ENCODE measurements around the gene ELMO1.

Gene ELMO1

GRCh38 chr7:37150856-37151255, 297.8 kb downstream of the ELMO1 start:
- DNase-seq: no peak
- H3K27me3 ChIP-seq (replicated peaks in 2 of 5; ENCODE audit: control insufficient read depth in 4 of 5, insufficient read depth in 5 of 5, low read length in 4 of 5): no peaks in the 10 kb centered on the region
- H3K36me3 ChIP-seq (ENCODE audit: control insufficient read depth in 4 of 4, insufficient read depth in 4 of 4, low read length in 3 of 4): peaks cover 12 to 76% (median 45%) of the 10 kb centered on the region in 4 experiments
- ChIA-PET CTCF (no interaction called here), POLR2A (no interaction called here)
- no peaks in the 10 kb centered on the region for H3K4me1 ChIP-seq (ENCODE audit: control extremely low read depth in 1 of 4, control insufficient read depth in 4 of 4, insufficient read depth in 4 of 4, low read length in 3 of 4)
- 86% methylated on average over 3 of the region's 4 CpGs for WGBS (ENCODE audit: insufficient coverage)
- no peak overlapping the region for H3K4me3 ChIP-seq (ENCODE audit: control insufficient read depth in 1 of 7, extremely low read depth in 1 of 7, insufficient read depth in 4 of 7, low read depth in 2 of 7, low read length in 6 of 7)
- H3K27ac ChIP-seq (ENCODE audit: insufficient read depth in 1 of 2, low read depth in 1 of 2, low read length in 2 of 2, poor library complexity in 1 of 2, severe bottlenecking in 2 of 2): no peak overlapping the region
- H3K9me3 ChIP-seq (ENCODE audit: control extremely low read depth in 1 of 5, control insufficient read depth in 4 of 5, insufficient read depth in 2 of 5, low read depth in 1 of 5, low read length in 4 of 5): peaks cover 0 to 2% (median 0%) of the 10 kb centered on the region in 5 experiments

- Histone ChIP-seq H3K27ac (ENCODE audit: insufficient read depth in 1 of 2, low read depth in 1 of 2, low read length in 2 of 2, poor library complexity in 1 of 2, severe bottlenecking in 2 of 2) (no peak overlapping the region), H3K27me3 (replicated peaks in 2 of 5; ENCODE audit: control insufficient read depth in 4 of 5, insufficient read depth in 5 of 5, low read length in 4 of 5) (no peaks in the 10 kb centered on the region), H3K4me1 (ENCODE audit: control extremely low read depth in 1 of 4, control insufficient read depth in 4 of 4, insufficient read depth in 4 of 4, low read length in 3 of 4) (no peaks in the 10 kb centered on the region), H3K9me3 (ENCODE audit: control extremely low read depth in 1 of 5, control insufficient read depth in 4 of 5, insufficient read depth in 2 of 5, low read depth in 1 of 5, low read length in 4 of 5) (no peaks in the 10 kb centered on the region), H3K4me3 (ENCODE audit: control insufficient read depth in 1 of 7, extremely low read depth in 1 of 7, insufficient read depth in 4 of 7, low read depth in 2 of 7, low read length in 6 of 7) (no peak overlapping the region), H3K36me3 (ENCODE audit: control insufficient read depth in 4 of 4, insufficient read depth in 4 of 4, low read length in 3 of 4) (peaks cover 18 to 79% (median 48%) of the 10 kb centered on the region in 4 experiments)
- CTCF ChIA-PET: interaction anchor here (1.1 kb wide), 1 partner anchor 662 kb away, joined by 3 read pairs; no protein-coding TSS in a partner anchor
- no CpG with 5 or more reads among the region's 4 CpGs for WGBS (ENCODE audit: insufficient coverage)
- POLR2A ChIA-PET: no interaction called here
- no peak for DNase-seq
These were observed 298.5 kb downstream of the ELMO1 start for GRCh38 chr7:37150180-37150579.

- Histone ChIP-seq H3K36me3 (ENCODE audit: control insufficient read depth in 4 of 4, insufficient read depth in 4 of 4, low read length in 3 of 4) (peaks cover 21 to 83% (median 48%) of the 10 kb centered on the region in 4 experiments), H3K4me1 (ENCODE audit: control extremely low read depth in 1 of 4, control insufficient read depth in 4 of 4, insufficient read depth in 4 of 4, low read length in 3 of 4) (no peaks in the 10 kb centered on the region), H3K27me3 (replicated peaks in 2 of 5; ENCODE audit: control insufficient read depth in 4 of 5, insufficient read depth in 5 of 5, low read length in 4 of 5) (no peaks in the 10 kb centered on the region), H3K9me3 (ENCODE audit: control extremely low read depth in 1 of 5, control insufficient read depth in 4 of 5, insufficient read depth in 2 of 5, low read depth in 1 of 5, low read length in 4 of 5) (no peaks in the 10 kb centered on the region), H3K4me3 (ENCODE audit: control insufficient read depth in 1 of 7, extremely low read depth in 1 of 7, insufficient read depth in 4 of 7, low read depth in 2 of 7, low read length in 6 of 7) (no peak overlapping the region), H3K27ac (ENCODE audit: insufficient read depth in 1 of 2, low read depth in 1 of 2, low read length in 2 of 2, poor library complexity in 1 of 2, severe bottlenecking in 2 of 2) (no peak overlapping the region)
- POLR2A ChIA-PET: no interaction called here
- no peak for DNase-seq
- CTCF ChIA-PET: interaction anchor here (1.1 kb wide), 1 partner anchor 662 kb away, joined by 3 read pairs; no protein-coding TSS in a partner anchor
These were observed 298.9 kb downstream of the ELMO1 start for GRCh38 chr7:37149773-37150124.

DNA sequence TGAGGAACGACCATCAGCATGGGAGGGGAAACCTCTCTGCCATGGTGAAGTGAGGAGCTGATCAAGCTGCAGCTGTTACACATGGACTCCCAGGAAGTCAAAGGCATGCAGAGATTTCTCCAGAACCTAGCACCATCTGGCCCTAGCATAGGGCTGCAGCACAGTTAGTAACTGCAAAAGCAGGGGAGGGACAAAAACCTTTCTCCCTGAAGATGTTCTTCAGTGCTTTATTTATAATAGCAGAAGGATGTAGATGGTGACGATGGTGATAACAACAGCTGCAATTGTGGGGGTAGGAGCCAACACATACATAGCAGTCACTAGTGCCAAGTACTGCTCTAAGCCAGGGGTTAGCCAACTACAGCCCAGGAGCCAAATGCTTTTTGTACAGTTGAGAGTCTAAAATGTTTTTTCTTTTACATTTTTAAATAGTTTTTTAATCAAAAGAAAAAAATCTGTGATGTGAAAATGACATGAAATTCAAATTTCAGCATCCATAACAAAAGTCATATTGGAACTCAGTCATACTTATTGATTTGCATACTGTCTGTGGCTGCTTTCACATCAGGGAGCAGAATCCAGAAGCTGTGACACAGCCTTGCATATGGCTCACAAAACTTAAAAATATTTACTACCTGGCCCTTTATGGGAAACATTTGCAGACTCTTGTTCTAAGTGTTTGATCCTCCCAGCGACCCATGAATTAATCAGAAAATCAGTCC, 299.5 kb downstream of the ELMO1 start:
- ChIA-PET POLR2A (no interaction called here), CTCF (interaction anchor here (1.1 kb wide), 1 partner anchor 661 kb away, joined by 3 read pairs; no protein-coding TSS in a partner anchor)
- no CpG with 5 or more reads among the region's 3 CpGs for WGBS (ENCODE audit: insufficient coverage)

DNA sequence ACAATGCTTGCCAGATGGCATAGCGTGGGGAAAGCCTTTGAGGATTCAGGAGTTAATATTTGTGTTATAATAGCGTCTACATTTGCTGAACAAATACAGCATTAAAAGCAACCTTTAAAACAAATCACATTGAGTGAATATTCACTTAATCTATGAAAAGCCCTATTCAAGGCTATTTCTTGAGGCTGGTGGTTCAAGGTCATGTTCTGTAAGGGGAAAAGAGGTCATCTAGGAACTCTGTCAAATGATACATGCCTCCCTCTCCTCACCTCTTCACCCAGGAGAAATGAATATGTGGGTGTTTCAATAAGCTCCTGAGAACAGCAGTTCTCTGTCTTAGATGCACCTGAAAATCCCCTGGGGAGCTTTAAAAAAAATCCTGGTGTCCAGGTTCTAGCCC, 303.0 kb downstream of the ELMO1 start:
- no peak overlapping the region for H3K4me3 ChIP-seq (ENCODE audit: control insufficient read depth in 1 of 7, extremely low read depth in 1 of 7, insufficient read depth in 4 of 7, low read depth in 2 of 7, low read length in 6 of 7)
- no peak for DNase-seq
- ChIA-PET CTCF (interaction anchor here (0.9 to 1.5 kb wide), 2 partner anchors 10 to 33 kb away, joined by 3 to 5 read pairs; no protein-coding TSS in a partner anchor), POLR2A (no interaction called here)
- H3K9me3 ChIP-seq (ENCODE audit: control extremely low read depth in 1 of 5, control insufficient read depth in 4 of 5, insufficient read depth in 2 of 5, low read depth in 1 of 5, low read length in 4 of 5): peaks cover 0 to 9% (median 0%) of the 10 kb centered on the region in 5 experiments
- peaks cover 22 to 62% (median 36%) of the 10 kb centered on the region in 4 experiments for H3K36me3 ChIP-seq (ENCODE audit: control insufficient read depth in 4 of 4, insufficient read depth in 4 of 4, low read length in 3 of 4)
- WGBS (ENCODE audit: insufficient coverage): no CpG with 5 or more reads among the region's 2 CpGs
- H3K4me1 ChIP-seq (ENCODE audit: control extremely low read depth in 1 of 4, control insufficient read depth in 4 of 4, insufficient read depth in 4 of 4, low read length in 3 of 4): no peaks in the 10 kb centered on the region
- H3K27ac ChIP-seq (ENCODE audit: insufficient read depth in 1 of 2, low read depth in 1 of 2, low read length in 2 of 2, poor library complexity in 1 of 2, severe bottlenecking in 2 of 2): no peak overlapping the region
- H3K27me3 ChIP-seq (replicated peaks in 2 of 5; ENCODE audit: control insufficient read depth in 4 of 5, insufficient read depth in 5 of 5, low read length in 4 of 5): no peaks in the 10 kb centered on the region

More for the DNA sequence above, 299.5 kb downstream of the ELMO1 start:
- peaks cover 21 to 82% (median 48%) of the 10 kb centered on the region in 4 experiments for H3K36me3 ChIP-seq (ENCODE audit: control insufficient read depth in 4 of 4, insufficient read depth in 4 of 4, low read length in 3 of 4)
- no peaks in the 10 kb centered on the region for H3K27me3 ChIP-seq (replicated peaks in 2 of 5; ENCODE audit: control insufficient read depth in 4 of 5, insufficient read depth in 5 of 5, low read length in 4 of 5)
- no peak overlapping the region for H3K27ac ChIP-seq (ENCODE audit: insufficient read depth in 1 of 2, low read depth in 1 of 2, low read length in 2 of 2, poor library complexity in 1 of 2, severe bottlenecking in 2 of 2)
- no peak overlapping the region for H3K4me3 ChIP-seq (ENCODE audit: control insufficient read depth in 1 of 7, extremely low read depth in 1 of 7, insufficient read depth in 4 of 7, low read depth in 2 of 7, low read length in 6 of 7)
- H3K4me1 ChIP-seq (ENCODE audit: control extremely low read depth in 1 of 4, control insufficient read depth in 4 of 4, insufficient read depth in 4 of 4, low read length in 3 of 4): no peaks in the 10 kb centered on the region
- H3K9me3 ChIP-seq (ENCODE audit: control extremely low read depth in 1 of 5, control insufficient read depth in 4 of 5, insufficient read depth in 2 of 5, low read depth in 1 of 5, low read length in 4 of 5): no peaks in the 10 kb centered on the region
- DNase-seq: no peak

GRCh38 chr7:37144423-37144822, 304.2 kb downstream of the ELMO1 start:
- peaks cover 22 to 65% (median 34%) of the 10 kb centered on the region in 4 experiments for H3K36me3 ChIP-seq (ENCODE audit: control insufficient read depth in 4 of 4, insufficient read depth in 4 of 4, low read length in 3 of 4)
- CTCF ChIA-PET: interaction anchor here (1.5 kb wide), 1 partner anchor 11 kb away, joined by 5 read pairs; no protein-coding TSS in a partner anchor
- POLR2A ChIA-PET: no interaction called here

DNA sequence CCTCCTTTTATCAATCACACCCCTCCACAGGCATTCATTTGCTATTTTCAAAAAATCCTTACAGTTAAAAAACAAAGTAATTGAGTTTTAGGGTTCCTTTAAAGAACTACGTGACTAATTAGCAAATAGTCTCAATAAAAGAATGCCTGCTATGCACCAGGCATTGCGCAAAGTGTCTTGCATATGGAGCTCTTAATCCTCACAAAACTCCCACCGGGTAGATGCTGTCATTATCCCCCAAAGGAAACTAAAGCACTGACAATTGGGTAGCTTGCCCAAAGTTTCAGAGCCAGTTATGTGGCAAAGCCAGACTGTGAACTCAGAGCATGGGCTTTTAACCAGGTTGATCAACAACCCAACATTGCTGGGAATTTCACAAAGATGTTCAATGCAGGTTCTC, 305.7 kb downstream of the ELMO1 start:
- ChIA-PET CTCF (no interaction called here), POLR2A (no interaction called here)
- no peak for DNase-seq
- Histone ChIP-seq H3K4me1 (ENCODE audit: control extremely low read depth in 1 of 4, control insufficient read depth in 4 of 4, insufficient read depth in 4 of 4, low read length in 3 of 4) (no peaks in the 10 kb centered on the region), H3K9me3 (ENCODE audit: control extremely low read depth in 1 of 5, control insufficient read depth in 4 of 5, insufficient read depth in 2 of 5, low read depth in 1 of 5, low read length in 4 of 5) (peaks cover 0 to 26% (median 6%) of the 10 kb centered on the region in 5 experiments), H3K27me3 (replicated peaks in 2 of 5; ENCODE audit: control insufficient read depth in 4 of 5, insufficient read depth in 5 of 5, low read length in 4 of 5) (no peaks in the 10 kb centered on the region), H3K36me3 (ENCODE audit: control insufficient read depth in 4 of 4, insufficient read depth in 4 of 4, low read length in 3 of 4) (peaks cover 22 to 59% (median 26%) of the 10 kb centered on the region in 4 experiments), H3K27ac (ENCODE audit: insufficient read depth in 1 of 2, low read depth in 1 of 2, low read length in 2 of 2, poor library complexity in 1 of 2, severe bottlenecking in 2 of 2) (no peak overlapping the region), H3K4me3 (ENCODE audit: control insufficient read depth in 1 of 7, extremely low read depth in 1 of 7, insufficient read depth in 4 of 7, low read depth in 2 of 7, low read length in 6 of 7) (no peak overlapping the region)
- WGBS (ENCODE audit: insufficient coverage): 100% methylated on average over 3 of the region's 3 CpGs

More at GRCh38 chr7:37144423-37144822, 304.2 kb downstream of the ELMO1 start:
- Histone ChIP-seq H3K4me1 (ENCODE audit: control extremely low read depth in 1 of 4, control insufficient read depth in 4 of 4, insufficient read depth in 4 of 4, low read length in 3 of 4) (no peaks in the 10 kb centered on the region), H3K4me3 (ENCODE audit: control insufficient read depth in 1 of 7, extremely low read depth in 1 of 7, insufficient read depth in 4 of 7, low read depth in 2 of 7, low read length in 6 of 7) (no peak overlapping the region), H3K9me3 (ENCODE audit: control extremely low read depth in 1 of 5, control insufficient read depth in 4 of 5, insufficient read depth in 2 of 5, low read depth in 1 of 5, low read length in 4 of 5) (peaks cover 0 to 17% (median 3%) of the 10 kb centered on the region in 5 experiments), H3K27ac (ENCODE audit: insufficient read depth in 1 of 2, low read depth in 1 of 2, low read length in 2 of 2, poor library complexity in 1 of 2, severe bottlenecking in 2 of 2) (no peak overlapping the region), H3K27me3 (replicated peaks in 2 of 5; ENCODE audit: control insufficient read depth in 4 of 5, insufficient read depth in 5 of 5, low read length in 4 of 5) (no peaks in the 10 kb centered on the region)
- 100% methylated on average over 1 of the region's 1 CpG for WGBS (ENCODE audit: insufficient coverage)
- DNase-seq: no peak
